ENCODE measurements around the gene RPS29.

RPS29 gene

GRCh38 chr14:49545716-49546115 is 40.5 kb downstream of the RPS29 start:
- H3K4me3 ChIP-seq (ENCODE audit: low read depth in 1 of 2, low read length in 2 of 2): no peak overlapping the region
- no peaks in the 10 kb centered on the region for H3K36me3 ChIP-seq (ENCODE audit: insufficient read depth, low read length)
- H3K9me3 ChIP-seq (ENCODE audit: low read length): no peaks in the 10 kb centered on the region
- H3K4me1 ChIP-seq (ENCODE audit: insufficient read depth, low read length): no peaks in the 10 kb centered on the region
- H3K27me3 ChIP-seq (ENCODE audit: control insufficient read depth in 1 of 2, insufficient read depth in 2 of 2, low read length in 2 of 2): no peaks in the 10 kb centered on the region
- H3K9ac ChIP-seq (ENCODE audit: low read length): no peak overlapping the region
- no peak overlapping the region for H3K27ac ChIP-seq (ENCODE audit: low read depth, low read length)

- Histone ChIP-seq H3K36me3 (ENCODE audit: insufficient read depth, low read length) (no peaks in the 10 kb centered on the region), H3K4me1 (ENCODE audit: insufficient read depth, low read length) (no peaks in the 10 kb centered on the region), H3K27me3 (ENCODE audit: control insufficient read depth in 1 of 2, insufficient read depth in 2 of 2, low read length in 2 of 2) (no peaks in the 10 kb centered on the region), H3K4me3 (ENCODE audit: low read depth in 1 of 2, low read length in 2 of 2) (no peak overlapping the region), H3K27ac (ENCODE audit: low read depth, low read length) (no peak overlapping the region), H3K9me3 (ENCODE audit: low read length) (no peaks in the 10 kb centered on the region), H3K9ac (ENCODE audit: low read length) (no peak overlapping the region)
Observed at GRCh38 chr14:49545071-49545470, 41.1 kb downstream of the RPS29 start.

GRCh38 chr14:49541049-49541448 is 45.1 kb downstream of the RPS29 start:
- H3K4me1 ChIP-seq (ENCODE audit: insufficient read depth, low read length): no peaks in the 10 kb centered on the region
- H3K9me3 ChIP-seq (ENCODE audit: low read length): no peaks in the 10 kb centered on the region
- H3K4me3 ChIP-seq (ENCODE audit: low read depth in 1 of 2, low read length in 2 of 2): no peak overlapping the region

GRCh38 chr14:49538852-49539251 is 47.3 kb downstream of the RPS29 start:
- no peaks in the 10 kb centered on the region for H3K9me3 ChIP-seq (ENCODE audit: low read length)
- H3K27me3 ChIP-seq (ENCODE audit: control insufficient read depth in 1 of 2, insufficient read depth in 2 of 2, low read length in 2 of 2): no peaks in the 10 kb centered on the region
- no peak overlapping the region for H3K4me3 ChIP-seq (ENCODE audit: low read depth in 1 of 2, low read length in 2 of 2)
- H3K36me3 ChIP-seq (ENCODE audit: insufficient read depth, low read length): no peaks in the 10 kb centered on the region
- H3K4me1 ChIP-seq (ENCODE audit: insufficient read depth, low read length): no peaks in the 10 kb centered on the region
- H3K27ac ChIP-seq (ENCODE audit: low read depth, low read length): no peak overlapping the region
- no peak overlapping the region for H3K9ac ChIP-seq (ENCODE audit: low read length)

More at GRCh38 chr14:49541049-49541448, 45.1 kb downstream of the RPS29 start:
- no peaks in the 10 kb centered on the region for H3K27me3 ChIP-seq (ENCODE audit: control insufficient read depth in 1 of 2, insufficient read depth in 2 of 2, low read length in 2 of 2)
- no peak overlapping the region for H3K27ac ChIP-seq (ENCODE audit: low read depth, low read length)
- H3K9ac ChIP-seq (ENCODE audit: low read length): no peak overlapping the region
- no peaks in the 10 kb centered on the region for H3K36me3 ChIP-seq (ENCODE audit: insufficient read depth, low read length)
